Fibroblast of the aortic adventitia (primary cell): Measurements from ENCODE around the gene CAMSAP2. TPM values are rescaled to one million over a fixed set of nuclear protein-coding genes. Genes with fewer than 3 reads are reported as not detected.

Experiments used
- DNase-seq: peaks from one replicate; pipeline ENCODE4 v3.0.0-alpha.2; 2010; ENCODE audit warnings: low read depth
- H3K4me3 ChIP-seq: 2 replicates; pipeline ENCODE4 v1.5.1; 2011; ENCODE audit warnings: low read depth, mild to moderate bottlenecking, control low read depth, low read length, moderate library complexity
- total RNA-seq: library from RNA; depleted of rRNA; stranded (reverse); fragments of >200 nt; gene quantifications from 2 replicates; pipeline ENCODE4 v1.2.3, GENCODE V29; 2012; ENCODE audit warnings: low replicate concordance
- TF ChIP-seq, protein P1 (sequence below): IDR thresholded peaks from 2 replicates; pipeline ENCODE4 v1.5.1; 2011; ENCODE audit warnings: mild to moderate bottlenecking, low read length, control low read depth, inconsistent platforms; ENCODE audit not compliant: insufficient read depth

CAMSAP2 gene
- total RNA-seq, 1 donor = 57.5 TPM

DNA sequence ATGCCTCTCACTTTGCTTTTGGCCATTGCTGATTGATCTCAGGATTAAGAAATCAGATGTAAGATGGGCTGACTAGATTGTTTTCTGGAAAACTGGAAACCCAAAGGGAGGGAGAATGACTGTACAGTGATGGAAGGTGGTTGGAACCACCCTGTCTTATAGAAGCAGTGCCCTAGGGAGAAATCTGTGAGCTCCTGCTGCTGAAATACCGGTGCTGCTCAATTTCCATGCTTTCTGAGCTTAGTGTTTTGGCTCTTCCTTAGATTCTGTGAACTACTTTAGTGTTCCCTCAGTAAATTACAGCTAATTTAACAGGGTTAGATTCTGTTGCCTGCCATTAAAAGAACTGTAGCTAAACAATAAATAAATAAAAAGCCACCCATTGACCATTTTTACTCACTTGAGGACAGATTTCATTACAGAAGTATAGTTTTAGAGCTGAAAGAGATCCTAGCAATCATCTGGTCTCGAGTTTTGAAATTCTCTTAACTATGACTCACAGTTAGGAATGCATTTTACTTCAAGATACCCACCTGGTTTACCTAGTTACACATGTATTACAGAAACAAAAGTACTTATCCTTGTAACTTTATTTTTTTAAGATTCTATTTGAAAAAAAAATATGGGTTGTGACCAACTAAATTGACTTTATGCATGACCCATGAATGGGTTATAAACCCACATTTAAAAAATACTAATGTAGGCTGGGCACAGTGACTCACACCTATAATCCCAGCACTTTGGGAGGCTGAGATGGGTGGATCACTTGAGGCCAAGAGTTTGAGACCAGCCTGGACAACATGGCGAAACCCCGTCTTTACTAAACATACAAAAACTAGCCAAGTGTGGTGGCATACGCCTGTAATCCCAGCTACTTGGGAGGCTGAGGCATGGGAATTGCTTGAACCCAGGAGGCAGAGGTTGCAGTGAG lies 33.2 kb downstream of the CAMSAP2 start:
- TF ChIP-seq, protein P1, sequence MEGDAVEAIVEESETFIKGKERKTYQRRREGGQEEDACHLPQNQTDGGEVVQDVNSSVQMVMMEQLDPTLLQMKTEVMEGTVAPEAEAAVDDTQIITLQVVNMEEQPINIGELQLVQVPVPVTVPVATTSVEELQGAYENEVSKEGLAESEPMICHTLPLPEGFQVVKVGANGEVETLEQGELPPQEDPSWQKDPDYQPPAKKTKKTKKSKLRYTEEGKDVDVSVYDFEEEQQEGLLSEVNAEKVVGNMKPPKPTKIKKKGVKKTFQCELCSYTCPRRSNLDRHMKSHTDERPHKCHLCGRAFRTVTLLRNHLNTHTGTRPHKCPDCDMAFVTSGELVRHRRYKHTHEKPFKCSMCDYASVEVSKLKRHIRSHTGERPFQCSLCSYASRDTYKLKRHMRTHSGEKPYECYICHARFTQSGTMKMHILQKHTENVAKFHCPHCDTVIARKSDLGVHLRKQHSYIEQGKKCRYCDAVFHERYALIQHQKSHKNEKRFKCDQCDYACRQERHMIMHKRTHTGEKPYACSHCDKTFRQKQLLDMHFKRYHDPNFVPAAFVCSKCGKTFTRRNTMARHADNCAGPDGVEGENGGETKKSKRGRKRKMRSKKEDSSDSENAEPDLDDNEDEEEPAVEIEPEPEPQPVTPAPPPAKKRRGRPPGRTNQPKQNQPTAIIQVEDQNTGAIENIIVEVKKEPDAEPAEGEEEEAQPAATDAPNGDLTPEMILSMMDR = no peak
- DNase-seq = no peak
- H3K4me3 ChIP-seq = no peak overlapping the region

DNA sequence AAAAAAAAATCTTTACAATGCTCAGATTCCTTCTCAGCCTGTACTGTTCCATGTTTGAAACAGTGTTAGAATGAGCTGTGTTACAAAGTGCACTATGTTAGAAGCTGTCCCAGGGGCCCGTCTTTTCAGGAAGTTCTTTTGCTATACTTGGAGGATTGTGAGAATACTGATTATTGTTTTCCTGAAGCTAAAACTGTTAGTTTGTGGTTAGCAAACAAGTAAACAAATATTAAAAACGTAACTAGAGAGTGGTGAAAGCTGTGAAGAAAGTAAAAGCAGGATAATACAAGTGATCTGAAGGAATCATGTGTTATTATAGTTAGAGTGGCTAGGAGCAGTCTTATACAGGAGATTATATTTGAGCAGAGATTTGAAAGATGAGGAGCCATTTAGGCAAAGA lies 35.6 kb downstream of the CAMSAP2 start:
- H3K4me3 ChIP-seq = no peak overlapping the region
- DNase-seq = no peak
- TF ChIP-seq, protein P1 = no peak

DNA sequence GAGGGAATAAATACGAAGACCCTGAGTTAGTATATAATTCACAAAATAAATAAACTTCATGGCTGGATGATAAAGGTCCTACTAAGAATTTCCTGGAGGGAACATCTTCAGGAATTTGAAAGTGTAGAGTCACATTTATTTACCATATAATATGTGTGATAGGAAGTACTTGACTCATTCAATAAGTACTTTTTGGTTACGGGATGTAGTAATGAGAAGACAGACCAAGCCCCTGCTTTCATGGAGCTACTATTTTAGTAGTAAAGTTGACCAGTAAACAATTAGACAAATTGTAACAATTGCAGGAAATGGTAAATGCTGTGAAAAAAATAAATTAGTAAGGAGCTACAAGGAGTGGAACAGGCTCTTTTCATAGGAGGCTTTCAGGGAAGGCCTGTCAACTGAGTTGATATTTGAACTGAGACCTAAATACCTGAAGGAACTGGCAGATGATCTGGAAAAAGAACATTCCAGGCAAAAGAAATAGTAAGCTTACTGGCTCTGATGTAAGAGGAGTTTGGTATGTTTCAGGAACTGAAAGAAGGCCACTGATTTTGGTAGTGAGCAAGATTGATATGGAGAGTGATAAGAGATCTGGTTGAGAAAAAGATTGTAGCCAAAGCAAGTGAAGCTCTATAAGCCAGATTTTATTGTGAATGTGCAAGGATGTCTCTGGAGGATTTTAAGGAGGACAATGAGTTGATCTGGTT lies 36.2 kb downstream of the CAMSAP2 start:
- TF ChIP-seq, protein P1 = no peak
- no peak overlapping the region for H3K4me3 ChIP-seq
- peak; percentile 60 for DNase-seq

DNA sequence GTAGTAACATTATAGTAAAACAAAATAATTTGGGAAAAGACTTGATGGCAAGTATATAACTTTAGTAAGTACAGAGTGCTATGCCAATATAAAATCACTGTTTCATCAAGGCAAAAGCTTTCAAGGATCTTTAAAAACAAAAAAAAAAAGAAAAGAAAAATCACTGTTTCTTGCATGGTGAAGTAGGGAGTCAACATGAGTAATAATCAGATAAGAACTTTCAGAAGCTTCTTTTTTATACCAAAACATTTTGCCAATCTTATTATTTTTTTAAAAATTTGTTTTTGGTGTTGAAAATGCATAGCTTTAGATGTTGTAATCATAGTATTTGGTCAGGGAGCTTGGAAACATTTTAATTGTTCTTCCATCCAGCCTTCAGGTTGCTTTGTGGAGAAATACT lies 37.2 kb downstream of the CAMSAP2 start:
- DNase-seq = peak; percentile 55
- TF ChIP-seq, protein P1 = no peak
- H3K4me3 ChIP-seq = no peak overlapping the region

DNA sequence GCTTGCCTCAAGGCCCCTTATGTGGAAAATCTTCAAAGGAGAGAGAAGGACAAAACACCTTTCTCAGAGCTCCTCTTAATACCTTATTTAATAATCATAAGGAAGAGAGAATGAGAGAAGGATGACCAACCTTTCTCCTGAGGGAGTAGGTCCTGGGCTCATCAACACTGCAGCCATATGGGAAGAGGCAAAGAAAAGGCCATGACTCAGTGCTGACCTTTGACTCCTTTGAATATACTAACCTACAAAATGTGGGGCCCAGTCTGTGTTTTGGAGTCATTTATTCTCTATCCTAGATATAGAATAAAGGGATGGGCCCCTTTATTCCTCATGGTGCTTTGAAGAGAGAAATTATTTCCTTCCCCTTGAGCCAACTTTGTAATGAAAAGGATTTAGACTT lies 38.3 kb downstream of the CAMSAP2 start:
- TF ChIP-seq, protein P1 = no peak
- DNase-seq = no peak
- no peak overlapping the region for H3K4me3 ChIP-seq

DNA sequence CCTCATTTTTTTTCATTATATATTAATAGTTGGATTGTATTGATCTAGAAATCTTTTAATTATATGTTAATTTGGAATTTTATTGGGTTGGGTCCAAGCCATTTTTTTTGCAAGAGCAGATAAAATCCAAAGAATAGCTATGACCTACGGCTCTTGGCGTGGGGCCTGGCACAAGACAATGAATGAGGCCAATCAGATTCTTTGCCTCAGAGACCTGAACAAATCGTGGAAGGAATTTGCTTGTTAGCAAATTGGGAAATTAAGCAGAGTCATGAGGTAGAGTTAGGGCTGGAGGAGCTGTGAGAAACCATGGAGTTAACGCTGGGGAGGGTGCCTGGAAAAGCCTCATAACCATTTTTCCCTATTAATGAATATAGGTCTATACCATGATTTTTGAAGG lies 40.1 kb downstream of the CAMSAP2 start:
- H3K4me3 ChIP-seq = no peak overlapping the region
- TF ChIP-seq, protein P1 = no peak
- DNase-seq = no peak
